GM19438 (cell line): ENCODE results near the gene EZH2.
A peak's percentile ranks its signal among the peaks of the same experiment; 100 is the strongest.

ENCODE experiments used
- ATAC-seq: cut with Tn5 transposase; IDR thresholded peaks from one replicate; pipeline ENCODE4 v1.9.1; 2021; ENCODE audit warnings: low read depth; ENCODE audit not compliant: unreplicated experiment

Gene EZH2

GRCh38 chr7:148884049-148884298 is at the start of gene EZH2:
EZH2 (minus strand) TSS chr7:148884291; CDS start chr7:148847298, 36,993 bp downstream.
- peak; percentile 24 for ATAC-seq

- no peak for ATAC-seq
Observed at GRCh38 chr7:148931470-148931869, 47.4 kb upstream of the EZH2 start.

- no peak for ATAC-seq
Observed at GRCh38 chr7:148930335-148930734, 46.2 kb upstream of the EZH2 start.

- ATAC-seq, result no peak
Observed at GRCh38 chr7:148929176-148929575, 45.1 kb upstream of the EZH2 start.

GRCh38 chr7:148927123-148928045 is 43.3 kb upstream of the EZH2 start:
- no peak for ATAC-seq

GRCh38 chr7:148925836-148926235 is 41.7 kb upstream of the EZH2 start:
- no peak for ATAC-seq

GRCh38 chr7:148924011-148924410 is 39.9 kb upstream of the EZH2 start:
- ATAC-seq, result no peak

GRCh38 chr7:148921806-148922205 is 37.7 kb upstream of the EZH2 start:
- no peak for ATAC-seq

- no peak for ATAC-seq
Observed at GRCh38 chr7:148921189-148921588, 37.1 kb upstream of the EZH2 start.

- ATAC-seq, result no peak
Observed at GRCh38 chr7:148919859-148920258, 35.8 kb upstream of the EZH2 start.

- no peak for ATAC-seq
Observed at GRCh38 chr7:148918058-148918596, 34.0 kb upstream of the EZH2 start.

GRCh38 chr7:148916186-148916585 is 32.1 kb upstream of the EZH2 start:
- ATAC-seq, result no peak

GRCh38 chr7:148915211-148915610 is 31.1 kb upstream of the EZH2 start:
- ATAC-seq, result no peak

- ATAC-seq, result no peak
Observed at GRCh38 chr7:148914208-148914777, 30.2 kb upstream of the EZH2 start.

- no peak for ATAC-seq
Observed at GRCh38 chr7:148912758-148913541, 28.9 kb upstream of the EZH2 start.

GRCh38 chr7:148912151-148912550 is 28.1 kb upstream of the EZH2 start:
- ATAC-seq, result no peak

- ATAC-seq, result no peak
Observed at GRCh38 chr7:148911626-148912025, 27.5 kb upstream of the EZH2 start.

GRCh38 chr7:148909568-148909967 is 25.5 kb upstream of the EZH2 start:
- no peak for ATAC-seq

GRCh38 chr7:148906707-148907498 is 22.8 kb upstream of the EZH2 start:
- no peak for ATAC-seq

- ATAC-seq, result no peak
Observed at GRCh38 chr7:148905093-148905666, 21.1 kb upstream of the EZH2 start.
